ENCODE data around the gene ZNF724.
A peak's percentile ranks its signal among the peaks of the same experiment; 100 is the strongest.
"Not testable (repeated sequence)": the region's sequence is repeated elsewhere in the genome, so short reads cannot be mapped to it uniquely, and the experiment has no call there.

ZNF724 gene

DNA sequence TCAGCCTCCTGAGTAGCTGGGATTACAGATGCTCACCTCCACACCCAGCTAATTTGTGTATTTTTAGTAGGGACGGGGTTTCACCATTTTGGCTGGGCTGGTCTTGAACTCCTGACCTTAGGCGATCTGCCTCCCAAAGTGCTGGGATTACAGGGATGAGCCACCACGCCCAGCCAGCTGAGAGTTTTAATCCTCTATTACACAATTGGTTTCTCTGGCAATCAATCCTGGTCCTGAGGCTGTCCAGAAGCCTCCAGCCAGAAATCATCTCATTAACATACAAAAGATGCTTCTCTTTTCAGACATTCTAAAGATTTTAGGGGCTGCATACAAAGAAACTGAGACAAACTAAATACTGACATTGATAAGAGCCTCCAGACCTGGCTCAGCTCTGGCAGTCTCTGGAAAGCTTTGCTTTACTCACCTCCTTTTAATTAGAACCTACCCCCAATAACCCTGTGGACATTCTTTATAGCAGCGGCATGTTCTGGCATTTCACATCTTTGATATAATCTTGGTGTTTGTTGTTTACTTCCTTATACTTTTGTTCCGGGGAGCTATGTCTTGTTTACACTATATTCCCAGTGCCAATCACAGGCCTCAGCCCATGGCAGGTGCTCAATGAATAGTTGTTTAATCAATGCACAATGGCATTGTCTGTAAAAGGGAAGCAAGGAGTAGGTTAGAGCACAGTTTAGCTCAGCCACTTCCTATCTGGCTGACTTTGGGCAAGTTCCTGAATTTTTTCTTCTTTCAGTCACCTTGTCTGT is 4.1 kb upstream of the ZNF724 start:
- DNase-seq: peak in 2 of 42 donors; percentile 30 to 37
- intact Hi-C loops (cut with DNase I): no loop called here

DNA sequence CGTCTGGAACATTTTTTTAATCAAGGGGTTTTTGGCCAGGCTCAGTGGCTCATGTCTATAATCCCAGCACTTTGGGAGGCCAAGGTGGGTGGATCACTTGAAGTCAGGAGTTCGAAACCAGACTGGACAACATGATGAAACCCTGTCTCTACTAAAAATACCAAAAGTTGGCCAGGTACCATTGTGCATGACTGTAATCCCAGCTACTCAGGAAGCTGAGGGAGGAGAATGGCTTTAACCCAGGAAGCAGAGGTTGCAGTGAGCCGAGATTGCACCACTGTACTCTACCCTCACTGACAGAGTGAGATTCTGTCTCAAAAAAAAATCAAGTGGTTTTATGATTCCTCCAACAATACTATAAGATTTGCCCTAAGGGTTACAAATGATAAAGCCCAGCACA is 3.1 kb upstream of the ZNF724 start:
- intact Hi-C loops (cut with DNase I): not testable (repeated sequence)
- peak in 1 of 42 donors; percentile 9 for DNase-seq

DNA sequence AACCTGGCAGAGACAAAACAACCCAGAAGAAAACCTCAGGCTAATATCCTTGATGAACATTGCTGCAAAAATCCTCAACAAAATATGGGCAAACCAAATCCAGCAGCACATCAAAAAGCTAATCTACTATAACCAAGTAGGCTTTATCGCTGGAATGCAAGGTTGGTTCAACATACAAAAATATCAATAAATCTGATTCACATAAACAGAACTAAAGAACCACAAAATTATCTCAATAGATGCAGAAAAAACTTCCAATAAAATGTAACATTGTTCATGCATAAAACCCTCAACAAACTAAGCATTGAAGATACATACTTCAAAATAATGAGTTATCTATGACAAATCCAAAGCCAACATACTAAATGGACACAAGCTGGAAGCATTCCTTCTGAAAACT is 8.8 kb downstream of the ZNF724 start:
- DNase-seq: no peak
- intact Hi-C loops (cut with DNase I): no loop called here

DNA sequence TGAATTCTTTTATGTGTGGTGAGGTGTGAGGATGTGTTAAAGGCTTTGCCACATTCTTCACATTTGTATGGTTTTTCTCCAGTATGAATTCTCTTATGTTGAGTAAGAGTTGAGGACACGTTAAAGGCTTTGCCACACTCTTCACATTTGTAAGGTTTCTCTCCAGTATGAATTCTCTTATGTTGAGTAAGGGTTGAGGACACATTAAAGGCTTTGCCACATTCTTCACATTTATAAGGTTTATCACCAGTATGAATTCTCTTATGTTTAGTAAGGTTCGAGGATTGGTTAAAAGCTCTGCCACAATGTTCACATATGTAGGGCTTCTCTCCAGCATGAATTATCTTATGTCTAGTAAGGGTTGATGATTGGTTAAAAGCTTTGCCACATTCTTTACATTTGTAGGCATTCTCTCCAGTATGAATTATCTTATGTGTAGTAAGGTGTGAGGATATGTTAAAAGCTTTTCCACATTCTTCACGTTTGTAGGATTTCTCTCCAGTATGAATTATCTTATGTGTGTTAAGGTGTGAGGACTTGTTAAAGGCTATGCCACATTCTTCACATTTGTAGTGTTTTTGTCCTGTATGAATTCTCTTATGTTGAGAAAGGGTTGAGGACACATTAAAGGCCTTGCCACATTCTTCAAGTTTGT is 27.1 kb downstream of the ZNF724 start:
- no peak for DNase-seq
- intact Hi-C loops (cut with DNase I): no loop called here

- intact Hi-C loops (cut with DNase I): no loop called here
- DNase-seq: peak in 31 of 42 donors; percentile 0 to 48 (median 17)
These were observed 46.3 kb downstream of the ZNF724 start for GRCh38 chr19:23203841-23204344.

GRCh38 chr19:23190341-23190740 is 59.9 kb downstream of the ZNF724 start:
- DNase-seq: no peak
- intact Hi-C loops (cut with DNase I): no loop called here

DNA sequence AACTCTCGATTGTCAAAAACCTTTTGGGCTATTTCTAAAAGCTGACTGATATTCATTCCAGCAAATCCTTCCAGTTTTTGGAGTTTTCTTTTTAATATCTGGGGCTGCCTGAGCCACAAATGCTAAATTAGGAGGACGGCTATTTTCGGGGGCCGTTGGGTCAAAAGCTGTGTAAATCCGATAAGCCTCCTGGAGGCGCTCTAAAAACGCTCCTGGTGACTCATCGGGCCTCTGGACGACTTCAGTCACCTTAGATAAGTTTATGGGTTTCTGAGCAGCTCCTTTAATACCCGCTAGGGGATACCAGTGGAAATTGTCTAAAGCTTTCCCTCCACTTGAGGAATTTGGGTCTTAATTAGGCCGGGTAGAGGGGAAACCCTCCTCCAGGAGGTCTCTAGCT is 66.9 kb downstream of the ZNF724 start:
- intact Hi-C loops (cut with DNase I): no loop called here
- no peak for DNase-seq
